Right ventricle myocardium inferior (tissue), 1 donor: ENCODE data around the gene RGS17. TPM values are rescaled to one million over a fixed set of nuclear protein-coding genes. Genes with fewer than 3 reads are reported as not detected.

Source experiments
- ATAC-seq: fragments of 200-7000 bp; cut with Tn5 transposase; one replicate; pipeline ENCODE4 v1.9.1; 2020; ENCODE audit warnings: mild to moderate bottlenecking, moderate library complexity
- DNase-seq: peaks from one replicate; pipeline ENCODE4 v3.0.0; 2021; ENCODE audit errors: missing footprints
- intact Hi-C: fragments of 100-400 bp; cut with DNase I; formaldehyde crosslinking; loops from one replicate; pipeline ENCODE4 v1.11.0; 2022
- total RNA-seq: library from RNA; stranded (reverse); fragmentation: NEBNext Ultra II Directional; extraction: Animal tissue kit (Norgen Biotek cat#: 25700); gene quantifications from one replicate; pipeline ENCODE4 v1.2.1, GENCODE V29; 2021
- donor health status: DM: no; HTN: yes; CAD: no; lungs with severe emphysema.

The RGS17 gene
- total RNA-seq, 1 donor from 2014 or later, result 0.05 TPM

DNA sequence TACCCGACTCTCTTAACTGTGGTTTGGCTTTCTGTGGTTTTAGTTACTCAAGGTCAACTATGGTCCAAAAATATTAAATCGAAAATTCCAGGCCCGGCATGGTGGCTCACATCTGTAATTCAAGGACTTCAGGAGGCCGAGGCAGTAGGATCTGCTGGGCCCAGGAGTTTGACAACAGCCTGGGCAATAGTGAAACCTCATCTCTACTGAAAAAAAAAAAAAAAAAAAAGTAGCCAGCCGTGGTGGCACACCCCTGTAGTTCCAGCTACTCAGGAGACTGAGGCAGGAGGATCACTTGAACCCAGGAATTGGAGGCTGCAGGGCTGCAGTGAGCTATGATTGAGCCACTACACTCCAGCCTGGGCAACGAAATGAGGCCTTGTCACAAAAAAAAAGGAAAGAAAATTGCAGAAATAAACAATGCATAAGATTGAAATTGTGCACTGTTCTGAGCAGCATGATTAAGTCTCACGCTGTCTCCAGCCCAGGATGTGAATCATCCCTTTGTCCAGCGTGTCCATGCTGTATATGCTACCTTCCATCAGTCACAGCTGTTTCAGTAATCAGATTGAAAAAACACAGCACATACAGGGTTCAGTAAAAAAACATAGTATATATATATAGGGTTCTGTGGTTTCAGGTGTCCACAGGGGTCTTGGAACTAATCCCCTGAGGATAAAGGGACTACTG lies 40.7 kb downstream of the RGS17 start:
- no peak for ATAC-seq
- intact Hi-C loops, result no loop called here

DNA sequence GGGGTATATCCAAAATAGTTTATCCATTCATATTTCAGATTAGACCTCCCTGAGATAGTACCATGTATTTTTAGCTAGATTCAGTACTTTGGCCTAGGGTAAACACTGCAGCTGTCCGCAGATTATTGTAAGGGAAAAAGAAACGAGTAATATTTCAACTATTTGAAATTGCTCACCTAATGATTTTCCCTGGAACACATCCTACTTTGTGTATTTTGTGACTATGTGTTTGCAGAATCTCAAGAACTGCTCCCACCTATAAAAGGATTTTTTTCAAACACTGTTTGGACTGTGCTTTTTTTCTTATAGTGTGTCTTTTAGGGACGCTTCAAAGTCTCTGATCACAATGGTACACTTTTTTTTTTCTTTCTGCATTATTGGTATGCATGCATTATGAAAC lies 42.3 kb downstream of the RGS17 start:
- ATAC-seq (no peak), DNase-seq (no peak)
- intact Hi-C loops, result no loop called here

More for the DNA sequence above, 40.7 kb downstream of the RGS17 start:
- DNase-seq, result no peak

GRCh38 chr6:153087436-153087835 lies 43.6 kb downstream of the RGS17 start:
- no peak for DNase-seq
- no peak for ATAC-seq
- intact Hi-C loops, result no loop called here

DNA sequence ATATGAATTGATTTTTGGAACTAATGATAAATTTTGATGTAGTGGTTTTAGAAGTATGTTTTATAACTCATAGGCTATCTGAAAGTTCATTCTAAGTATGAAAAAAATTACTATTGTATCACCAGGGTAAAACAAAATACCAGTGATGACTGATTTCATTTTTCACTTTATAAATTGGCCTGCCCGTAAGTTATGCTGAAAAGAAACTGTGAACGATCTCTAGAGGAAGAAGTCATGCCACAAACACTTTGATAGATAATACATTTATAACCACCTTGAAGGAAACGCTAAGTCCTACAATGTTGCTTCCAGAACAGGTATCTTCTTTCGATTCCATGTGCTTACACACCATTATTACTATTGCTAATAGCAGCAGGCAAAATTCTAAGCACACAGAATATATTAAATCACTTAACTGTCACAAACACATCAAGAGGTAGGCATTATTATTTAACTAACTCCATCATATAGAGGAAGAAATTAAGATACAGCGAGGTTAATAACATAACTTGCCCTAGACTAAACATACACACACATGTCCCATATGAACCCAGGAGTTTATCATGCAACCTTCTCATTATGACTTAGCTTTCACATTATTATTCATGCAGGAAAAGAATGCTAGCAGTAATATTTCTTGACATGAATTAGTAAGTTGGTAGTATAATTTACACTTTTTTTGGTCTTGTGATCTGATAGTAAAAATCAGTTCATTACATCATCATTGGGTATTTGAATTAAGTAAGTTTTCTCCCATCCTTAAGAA lies 44.7 kb downstream of the RGS17 start:
- no peak for DNase-seq
- no peak for ATAC-seq
- intact Hi-C loops, result no loop called here

DNA sequence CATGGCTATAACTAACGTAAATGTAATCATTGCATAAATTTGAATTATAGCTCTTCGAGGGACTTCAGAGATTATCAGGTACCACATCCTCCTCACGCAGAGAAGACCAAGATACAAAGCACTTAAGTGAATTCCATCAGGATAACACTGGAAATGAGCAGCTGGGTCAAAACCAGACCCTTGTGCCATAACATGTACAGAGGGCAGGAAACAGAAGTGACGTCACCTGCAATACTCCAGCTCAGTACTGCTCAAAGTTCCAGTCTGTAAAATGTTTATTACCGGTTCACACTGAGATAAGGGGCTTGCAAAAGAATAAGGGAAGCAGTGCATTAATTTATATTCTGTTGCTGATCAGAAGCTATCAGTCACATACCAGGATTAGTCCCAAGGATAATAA lies 45.8 kb downstream of the RGS17 start:
- no peak for ATAC-seq
- no peak for DNase-seq
- intact Hi-C loops, result no loop called here

DNA sequence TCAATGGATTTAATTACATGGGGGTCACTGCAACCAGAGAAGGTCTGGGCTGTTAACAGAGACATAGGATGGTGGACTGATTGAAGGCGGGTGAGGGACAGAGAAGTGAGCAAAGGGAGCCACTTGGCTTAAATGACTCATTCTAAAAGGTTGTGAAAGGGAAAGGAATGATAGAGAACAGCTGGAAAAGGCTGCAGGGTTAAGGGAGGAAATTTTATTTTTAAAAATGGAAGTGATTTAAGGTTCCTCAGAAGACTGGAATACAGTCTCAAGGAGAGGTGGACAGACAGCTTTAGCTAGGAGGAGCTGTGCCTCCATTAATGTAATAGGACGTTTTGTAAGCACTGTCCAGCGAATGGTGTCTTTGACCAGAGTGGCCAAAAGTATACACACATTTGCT lies 46.7 kb downstream of the RGS17 start:
- DNase-seq, result no peak
- intact Hi-C loops, result no loop called here
- ATAC-seq, result no peak

- no peak for DNase-seq
- intact Hi-C loops, result no loop called here
- ATAC-seq, result no peak
Measured at GRCh38 chr6:153083869-153084268, 47.2 kb downstream of the RGS17 start.

DNA sequence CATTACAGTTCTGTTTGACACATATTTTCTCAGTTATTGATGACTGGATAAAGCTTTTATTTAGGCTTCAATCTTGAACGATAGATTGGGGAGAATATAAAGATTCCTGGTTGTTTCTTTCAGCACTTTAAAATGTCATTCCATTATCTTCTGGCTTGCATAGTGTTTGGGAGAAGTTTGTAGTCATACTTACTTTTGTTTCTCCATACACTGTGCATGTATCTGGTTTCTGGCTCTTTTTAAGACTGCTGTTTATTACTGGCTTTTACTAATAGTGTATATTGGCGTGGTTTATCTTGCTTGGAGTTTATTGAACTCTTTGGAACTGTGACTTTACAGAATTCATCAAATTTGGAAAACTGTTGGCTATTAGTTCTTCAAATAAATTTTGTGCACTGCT lies 49.2 kb downstream of the RGS17 start:
- no peak for ATAC-seq
- intact Hi-C loops, result no loop called here
- DNase-seq, result no peak

- intact Hi-C loops, result no loop called here
- DNase-seq (no peak), ATAC-seq (no peak)
Measured at GRCh38 chr6:153076431-153076830, 54.7 kb downstream of the RGS17 start.

DNA sequence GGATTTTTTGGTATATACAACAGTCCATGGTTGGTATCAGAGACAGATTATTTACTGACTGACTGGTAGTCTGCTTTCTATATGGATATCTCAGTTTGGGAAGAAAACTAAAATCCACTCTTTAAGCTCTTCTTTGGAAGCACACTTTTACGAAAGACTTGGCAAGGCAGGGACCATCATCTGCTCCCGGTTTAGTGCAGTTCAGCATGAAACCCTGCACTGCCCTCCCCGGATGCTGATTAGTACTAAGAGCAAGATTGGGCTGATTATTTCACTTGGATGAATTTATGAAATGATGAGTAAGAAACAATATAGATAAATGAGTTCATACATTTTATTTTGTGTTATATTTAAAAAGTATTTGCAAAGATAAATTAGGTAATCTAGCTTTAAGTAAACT lies 56.3 kb downstream of the RGS17 start:
- intact Hi-C loops, result no loop called here
- no peak for DNase-seq
- ATAC-seq, result no peak

DNA sequence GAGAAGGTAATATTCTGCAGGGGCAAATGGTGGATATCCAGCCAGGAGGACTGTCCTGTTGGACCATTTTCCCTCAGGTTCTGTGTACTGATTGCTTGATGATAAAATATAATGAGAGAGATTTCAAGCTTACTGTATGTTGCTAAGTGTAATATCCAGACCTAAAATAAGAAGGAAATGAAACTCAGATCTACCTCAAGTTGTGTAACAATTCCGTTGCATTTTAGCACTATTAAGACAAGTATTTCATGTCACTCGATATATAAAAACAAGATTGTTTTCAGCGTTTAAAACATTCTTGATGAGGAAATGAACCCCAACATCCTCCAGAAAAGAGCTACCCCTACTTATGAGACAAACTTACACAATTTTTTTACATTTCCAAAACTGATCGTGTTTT lies 57.2 kb downstream of the RGS17 start:
- intact Hi-C loops, result no loop called here
- ATAC-seq, result no peak
- DNase-seq, result no peak

DNA sequence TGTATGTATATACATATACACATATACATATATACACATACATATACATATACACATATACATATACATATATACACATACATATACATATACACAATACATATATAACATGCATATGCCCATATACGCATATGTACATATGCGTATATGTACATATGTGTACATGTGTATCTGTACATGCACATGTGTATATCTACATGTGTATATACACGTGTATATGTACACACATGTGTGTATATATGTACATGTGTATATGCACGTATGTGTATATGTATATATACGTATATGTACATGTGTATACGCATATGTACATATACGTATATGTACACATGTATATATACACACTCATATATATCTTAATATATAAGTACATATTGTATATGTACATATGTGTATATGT lies 60.3 kb downstream of the RGS17 start:
- ATAC-seq, result no peak
- no peak for DNase-seq
- intact Hi-C loops, result no loop called here

GRCh38 chr6:153069897-153070296 lies 61.2 kb downstream of the RGS17 start:
- intact Hi-C loops, result no loop called here
- DNase-seq, result no peak
- ATAC-seq, result no peak

- DNase-seq (no peak), ATAC-seq (no peak)
- intact Hi-C loops, result no loop called here
Measured at GRCh38 chr6:153065222-153065621, 65.9 kb downstream of the RGS17 start.

DNA sequence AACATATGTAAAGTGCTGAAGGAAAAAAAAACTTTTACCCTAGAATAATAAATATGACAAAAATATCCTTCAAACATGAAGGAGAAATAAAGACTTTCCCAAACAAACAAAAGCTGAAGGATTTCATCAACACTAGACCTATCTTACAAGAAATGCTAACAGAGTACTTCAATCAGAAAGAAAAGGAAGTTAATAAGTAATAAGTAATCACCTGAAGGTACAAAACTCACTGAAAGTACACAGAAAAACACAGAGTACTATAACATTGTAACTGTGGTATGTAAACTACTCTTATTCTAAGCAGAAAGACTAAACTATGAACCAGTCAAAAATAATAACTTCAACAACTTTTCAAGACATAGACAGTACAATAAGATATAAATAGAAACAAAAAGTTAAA lies 67.1 kb downstream of the RGS17 start:
- ATAC-seq (no peak), DNase-seq (no peak)
- intact Hi-C loops, result no loop called here

- intact Hi-C loops, result no loop called here
- no peak for ATAC-seq
Measured at GRCh38 chr6:153062516-153062915, 68.6 kb downstream of the RGS17 start.

DNA sequence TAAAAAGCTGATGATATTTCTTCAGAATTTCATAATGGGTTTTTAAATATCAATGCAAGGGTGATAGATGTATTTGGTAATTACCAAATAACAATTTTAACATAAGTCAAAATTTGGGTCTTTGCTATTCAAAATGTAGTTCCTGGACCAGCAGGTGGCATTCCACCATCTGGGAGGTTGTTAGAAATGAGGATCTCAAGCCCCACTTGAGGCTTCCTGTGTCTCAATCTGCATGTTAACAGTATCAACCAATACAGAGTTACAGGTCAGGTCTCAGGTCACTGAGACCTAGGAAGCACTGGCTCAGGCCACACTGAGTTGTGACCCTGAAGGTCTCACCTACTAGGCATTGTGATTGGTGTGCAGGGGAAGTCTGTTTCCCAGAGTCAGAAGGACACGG lies 71.3 kb downstream of the RGS17 start:
- intact Hi-C loops, result loop anchor here (5.0 kb wide), 1 partner anchor 48 kb away; no protein-coding TSS in a partner anchor
- DNase-seq (no peak), ATAC-seq (no peak)

More at GRCh38 chr6:153062516-153062915, 68.6 kb downstream of the RGS17 start:
- DNase-seq, result no peak

DNA sequence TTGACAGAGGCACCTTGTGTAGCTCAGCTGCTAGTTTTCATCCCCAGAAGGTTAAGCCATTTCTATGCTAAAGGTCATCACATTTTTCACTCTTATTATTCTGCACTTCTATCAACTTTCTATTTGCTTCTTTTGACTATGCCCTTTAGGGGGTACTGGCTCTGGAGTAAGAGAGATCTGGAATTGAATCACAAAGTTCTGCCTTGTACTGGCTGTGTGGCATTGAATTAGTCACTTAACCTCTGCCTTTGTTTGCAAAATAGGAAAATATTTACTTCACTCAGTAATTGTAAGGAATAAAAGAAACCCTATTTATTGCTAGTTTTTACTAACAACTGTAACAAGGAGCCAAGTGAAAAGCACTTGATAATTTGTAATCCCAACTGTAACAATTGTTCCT lies 71.8 kb downstream of the RGS17 start:
- intact Hi-C loops, result loop anchor here (5.0 kb wide), 1 partner anchor 48 kb away; no protein-coding TSS in a partner anchor
- ATAC-seq, result no peak
- no peak for DNase-seq

DNA sequence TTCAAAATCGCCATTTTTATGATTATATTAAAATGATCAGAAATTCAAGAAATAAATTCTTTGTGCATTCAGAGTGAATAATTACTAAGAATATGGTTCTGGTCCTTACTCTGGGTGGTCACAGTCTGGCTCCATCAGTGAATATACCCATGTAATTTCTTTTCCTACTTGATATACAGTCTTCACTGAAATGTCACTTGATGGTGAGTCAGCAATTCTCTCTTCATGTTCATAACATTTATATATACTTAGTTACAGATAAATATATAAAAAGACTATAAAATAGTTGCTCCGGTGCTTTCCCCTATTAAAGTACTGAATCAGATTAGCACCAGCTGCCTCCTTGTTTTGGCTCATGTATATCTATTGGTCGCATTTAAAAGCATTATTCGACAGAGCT lies 72.2 kb downstream of the RGS17 start:
- no peak for ATAC-seq
- intact Hi-C loops, result loop anchor here (5.0 kb wide), 1 partner anchor 48 kb away; no protein-coding TSS in a partner anchor
- DNase-seq, result no peak

DNA sequence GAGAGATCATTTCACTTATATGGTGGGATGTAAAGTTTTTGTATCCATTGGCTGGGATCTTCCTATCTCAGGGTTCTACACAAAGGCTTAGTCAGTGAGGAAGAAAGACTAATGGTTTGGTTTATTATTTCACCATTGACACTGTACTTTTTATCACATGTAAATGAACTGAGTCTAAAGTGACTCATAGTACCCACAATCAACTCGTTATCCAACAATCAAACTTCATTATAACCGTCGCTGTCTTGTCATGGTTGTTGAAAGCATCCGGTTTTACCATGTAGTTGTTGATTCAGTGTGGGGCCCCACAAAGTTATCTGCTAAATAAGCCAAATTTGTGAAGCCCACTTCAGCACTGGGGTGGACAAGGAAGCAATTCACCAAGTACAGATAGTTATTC lies 72.8 kb downstream of the RGS17 start:
- ATAC-seq (no peak), DNase-seq (no peak)
- intact Hi-C loops, result loop anchor here (5.0 kb wide), 1 partner anchor 49 kb away; no protein-coding TSS in a partner anchor
